Measurements from ENCODE around the gene HEXD.

Gene HEXD

GRCh38 chr17:82382933-82383255 lies 35.3 kb upstream of the HEXD start:
- no peak for DNase-seq

GRCh38 chr17:82383411-82383810 lies 34.7 kb upstream of the HEXD start:
- no peak for DNase-seq

- DNase-seq, result no peak
Observed at GRCh38 chr17:82384051-82384729, 34.0 kb upstream of the HEXD start.

- no peak for DNase-seq
Observed at GRCh38 chr17:82384730-82385481, 33.2 kb upstream of the HEXD start.

- DNase-seq, result no peak
Observed at GRCh38 chr17:82385559-82386254, 32.4 kb upstream of the HEXD start.

DNA sequence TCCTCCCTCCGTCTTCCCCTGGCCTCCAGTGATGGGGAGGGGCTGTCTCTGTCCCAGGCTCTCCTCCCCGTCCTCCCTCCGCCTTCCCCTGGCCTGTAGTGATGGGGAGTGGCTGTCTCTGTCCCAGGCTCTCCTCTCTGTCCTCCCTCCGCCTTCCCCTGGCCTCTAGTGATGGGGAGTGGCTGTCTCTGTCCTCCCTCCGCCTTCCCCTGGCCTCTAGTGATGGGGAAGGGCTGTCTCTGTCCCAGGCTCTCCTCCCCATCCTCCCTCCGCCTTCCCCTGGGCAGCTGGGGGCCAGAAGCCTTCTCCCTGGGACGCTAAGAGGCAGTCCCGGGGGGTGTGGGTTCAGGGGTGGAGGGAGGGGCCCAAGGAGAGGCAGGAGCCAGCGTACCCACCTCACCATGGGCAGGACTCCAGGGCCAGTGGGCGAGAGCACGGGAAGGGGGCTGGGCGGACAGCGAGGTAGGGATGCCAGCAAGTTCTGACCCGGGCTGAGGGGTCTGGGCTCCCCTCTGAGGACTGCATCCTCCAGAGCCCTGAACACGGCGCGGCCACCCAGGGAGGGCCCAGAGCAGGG lies 31.8 kb upstream of the HEXD start:
- DNase-seq, result no peak

DNA sequence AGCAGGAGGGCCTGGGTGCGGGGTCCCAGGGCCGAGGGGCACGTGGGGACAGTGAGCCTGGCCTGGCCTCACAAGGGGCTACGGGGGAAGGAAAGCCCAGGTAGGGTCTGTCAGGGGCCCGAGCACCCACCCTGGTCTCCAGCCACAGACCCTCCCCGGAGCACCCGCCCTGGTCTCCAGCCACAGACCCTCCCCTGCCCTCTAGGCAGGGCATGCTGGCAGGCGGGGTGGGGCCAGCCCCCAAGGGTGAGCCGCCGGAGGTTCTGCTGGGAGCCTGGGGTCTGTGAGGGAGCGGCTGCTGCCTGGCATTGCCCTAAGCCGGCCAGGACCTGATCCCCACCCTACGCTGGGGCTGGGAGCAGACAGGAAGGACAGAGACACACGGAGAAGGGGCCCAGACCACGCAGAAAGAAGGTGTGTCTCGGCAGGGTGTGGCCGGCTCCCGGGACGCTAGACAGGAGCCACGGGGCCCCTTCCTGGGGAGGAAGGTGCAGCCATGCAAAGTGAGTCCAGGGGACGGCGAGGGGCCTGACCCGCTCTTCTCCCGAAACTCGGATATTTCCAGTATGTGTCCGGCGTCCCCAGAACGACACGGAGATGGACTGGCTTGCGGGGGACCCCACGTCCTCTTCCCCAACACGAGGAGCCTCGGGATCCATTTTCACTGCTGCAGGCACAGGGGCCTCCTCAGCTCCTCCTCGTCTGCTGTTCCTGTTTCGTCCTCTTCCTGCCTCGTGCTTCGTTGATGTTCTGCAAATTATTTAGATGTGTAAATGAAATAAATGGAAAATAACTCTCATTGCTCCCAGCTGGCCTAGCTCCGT lies 31.1 kb upstream of the HEXD start:
- DNase-seq, result no peak

- DNase-seq, result no peak
Observed at GRCh38 chr17:82387705-82388106, 30.4 kb upstream of the HEXD start.

- DNase-seq, result no peak
Observed at GRCh38 chr17:82388223-82388921, 29.8 kb upstream of the HEXD start.

GRCh38 chr17:82388922-82389283 lies 29.2 kb upstream of the HEXD start:
- DNase-seq, result no peak

- no peak for DNase-seq
Observed at GRCh38 chr17:82389379-82389778, 28.8 kb upstream of the HEXD start.

- DNase-seq, result no peak
Observed at GRCh38 chr17:82390015-82390859, 27.9 kb upstream of the HEXD start.

DNA sequence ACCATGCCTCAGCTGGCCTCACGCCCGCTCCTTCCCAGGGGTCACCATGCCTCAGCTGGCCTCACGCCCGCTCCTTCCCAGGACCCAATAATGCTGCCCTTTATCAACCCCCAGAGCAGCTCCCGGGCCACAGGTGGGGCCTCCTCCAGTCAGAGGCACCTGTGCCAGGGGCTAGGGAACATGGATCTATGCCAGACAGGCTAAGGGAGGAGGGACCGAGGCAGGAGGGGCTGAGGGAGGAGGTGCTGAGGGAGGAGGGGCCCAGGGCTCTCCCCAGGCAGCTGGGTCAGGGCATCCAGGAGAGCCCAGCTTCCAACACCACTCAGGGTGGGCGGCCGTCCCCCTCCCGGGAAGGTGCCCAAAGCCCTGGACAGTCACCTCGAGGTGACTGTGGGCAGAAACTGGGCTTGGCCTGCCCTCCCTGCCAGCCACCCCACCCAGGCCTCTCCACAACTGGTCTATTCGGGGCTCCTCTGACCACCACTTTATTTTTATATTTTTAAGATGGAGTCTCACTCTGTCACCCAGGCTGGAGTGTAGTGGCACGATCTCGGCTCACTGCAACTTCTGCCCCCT lies 27.2 kb upstream of the HEXD start:
- DNase-seq, result no peak

DNA sequence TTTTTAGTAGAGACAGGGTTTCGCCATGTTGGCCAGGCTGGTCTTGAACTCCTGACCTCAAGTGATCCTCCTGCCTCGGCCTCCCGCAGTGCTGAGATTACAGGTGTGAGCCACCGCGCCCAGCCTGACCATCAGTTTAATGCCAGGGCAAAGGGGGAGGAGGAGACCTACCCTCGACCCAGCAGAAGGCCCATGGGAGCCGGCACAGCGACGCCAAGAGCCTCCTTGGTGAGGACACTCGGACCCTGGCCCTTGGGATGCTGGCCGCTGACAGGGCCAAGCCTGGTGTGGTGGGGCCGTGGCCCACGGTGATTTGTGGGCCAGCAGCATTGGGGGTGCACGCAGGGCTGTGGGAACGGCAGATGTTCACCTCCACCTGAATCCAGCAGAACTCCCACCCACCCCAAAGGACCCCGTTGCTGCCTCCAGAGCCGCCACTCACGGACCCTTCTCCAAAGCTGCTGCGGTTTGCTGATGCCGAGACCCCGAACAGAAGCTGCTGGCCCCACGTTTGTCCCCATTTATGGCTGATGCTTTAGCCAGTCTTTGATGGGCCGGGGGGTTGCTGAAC lies 26.6 kb upstream of the HEXD start:
- DNase-seq, result no peak

- no peak for DNase-seq
Observed at GRCh38 chr17:82392209-82392920, 25.8 kb upstream of the HEXD start.

DNA sequence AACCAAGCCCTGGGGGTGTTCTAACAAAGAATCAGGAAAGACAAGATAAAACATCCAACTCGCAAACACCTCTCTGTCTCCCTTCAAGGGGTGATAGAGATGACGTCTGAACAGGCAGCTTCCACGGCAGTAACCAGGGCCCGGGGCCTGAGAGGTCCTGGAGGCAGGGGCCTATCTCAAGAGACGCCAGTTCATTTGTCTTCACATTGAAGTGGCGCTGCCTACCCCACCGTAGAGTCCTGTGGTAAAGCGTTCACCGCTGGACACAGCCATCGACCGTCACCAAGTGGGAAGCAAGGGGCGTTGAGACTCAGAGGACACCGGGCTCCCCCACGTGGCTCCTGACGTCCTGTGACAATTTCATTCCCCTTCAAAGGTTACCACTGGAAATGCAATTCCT lies 25.2 kb upstream of the HEXD start:
- no peak for DNase-seq

GRCh38 chr17:82394278-82394677 lies 23.9 kb upstream of the HEXD start:
- no peak for DNase-seq

DNA sequence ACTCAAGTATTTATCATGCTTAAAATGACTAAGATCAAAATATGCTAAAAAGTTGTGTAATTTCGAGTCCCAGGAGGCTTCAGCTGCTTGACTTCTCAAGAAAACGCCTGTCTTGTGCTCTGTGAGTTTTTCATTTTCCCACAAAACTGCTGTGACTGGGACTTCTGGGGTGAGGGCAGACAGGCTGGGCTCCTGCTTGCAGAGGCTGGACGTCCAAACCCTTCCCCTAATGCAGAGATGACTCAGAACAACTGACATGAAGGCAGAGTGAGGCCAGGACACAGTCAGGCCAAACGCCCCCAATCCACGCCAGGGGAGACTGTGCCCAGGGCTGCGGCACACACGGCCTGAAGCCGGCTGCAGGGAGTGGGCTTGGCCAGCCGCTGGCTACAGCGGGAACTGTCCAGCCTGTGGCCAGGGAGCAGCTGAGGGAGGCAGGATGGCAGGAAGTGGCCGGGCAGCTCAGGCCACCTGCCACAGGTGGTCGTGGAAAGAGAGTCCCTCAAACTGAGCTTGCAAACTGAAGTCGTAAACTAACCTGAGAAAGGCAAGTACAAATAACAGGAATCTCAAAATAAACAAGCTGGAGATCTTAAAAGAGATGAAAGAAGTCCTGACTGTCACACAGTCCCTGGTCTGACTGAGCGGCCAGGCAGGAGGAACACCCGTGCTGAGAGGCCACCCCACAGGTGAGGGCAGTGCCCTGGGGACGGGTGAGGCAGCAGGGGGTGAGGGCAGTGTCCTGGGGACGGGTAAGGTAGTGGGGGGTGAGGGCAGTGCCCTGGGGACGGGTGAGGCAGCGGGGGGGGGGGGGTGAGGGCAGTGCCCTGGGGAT lies 21.3 kb upstream of the HEXD start:
- DNase-seq, result no peak
